Measurements from ENCODE around the gene MTNR1B. TPM values are rescaled to one million over a fixed set of nuclear protein-coding genes. Genes with fewer than 3 reads are reported as not detected.

The MTNR1B gene
- total RNA-seq, 1 donor from 2014 or later: 0.94 TPM

- peaks cover 8% of the 10 kb centered on the region for H3K36me3 Mint-ChIP-seq (ENCODE audit: unreplicated experiment)
- peak overlapping the region; percentile 84 for H3K27ac Mint-ChIP-seq (ENCODE audit: unreplicated experiment)
- TF ChIP-seq CTCF (IDR thresholded peaks at IDR 0.05): no peak
- no peak overlapping the region for H3K4me3 Mint-ChIP-seq (ENCODE audit: unreplicated experiment)
- DNase-seq (ENCODE audit: extremely low spot score, unreplicated experiment): no peak
- H3K9me3 Mint-ChIP-seq (ENCODE audit: unreplicated experiment): no peaks in the 10 kb centered on the region
- H3K27me3 Mint-ChIP-seq (ENCODE audit: unreplicated experiment): no peaks in the 10 kb centered on the region
- H3K4me1 Mint-ChIP-seq (ENCODE audit: unreplicated experiment): peaks cover 35% of the 10 kb centered on the region
Observed at GRCh38 chr11:93000511-93001476, 31.3 kb downstream of the MTNR1B start.

GRCh38 chr11:93001806-93002205, 32.4 kb downstream of the MTNR1B start:
- Mint-ChIP-seq H3K9me3 (ENCODE audit: unreplicated experiment) (no peaks in the 10 kb centered on the region), H3K27ac (ENCODE audit: unreplicated experiment) (peak overlapping the region; percentile 84), H3K4me3 (ENCODE audit: unreplicated experiment) (no peak overlapping the region), H3K36me3 (ENCODE audit: unreplicated experiment) (peaks cover 8% of the 10 kb centered on the region), H3K27me3 (ENCODE audit: unreplicated experiment) (no peaks in the 10 kb centered on the region), H3K4me1 (ENCODE audit: unreplicated experiment) (peaks cover 42% of the 10 kb centered on the region)
- DNase-seq (ENCODE audit: extremely low spot score, unreplicated experiment): no peak
- TF ChIP-seq CTCF (IDR thresholded peaks at IDR 0.05): no peak

- Mint-ChIP-seq H3K36me3 (ENCODE audit: unreplicated experiment) (peaks cover 8% of the 10 kb centered on the region), H3K27me3 (ENCODE audit: unreplicated experiment) (no peaks in the 10 kb centered on the region), H3K9me3 (ENCODE audit: unreplicated experiment) (no peaks in the 10 kb centered on the region), H3K4me3 (ENCODE audit: unreplicated experiment) (no peak overlapping the region), H3K4me1 (ENCODE audit: unreplicated experiment) (peaks cover 42% of the 10 kb centered on the region), H3K27ac (ENCODE audit: unreplicated experiment) (peak overlapping the region; percentile 34)
- DNase-seq (ENCODE audit: extremely low spot score, unreplicated experiment): no peak
- TF ChIP-seq CTCF (IDR thresholded peaks at IDR 0.05): no peak
Observed at GRCh38 chr11:93002380-93002779, 32.9 kb downstream of the MTNR1B start.

- H3K4me3 Mint-ChIP-seq (ENCODE audit: unreplicated experiment): peak overlapping the region; percentile 0
- H3K9me3 Mint-ChIP-seq (ENCODE audit: unreplicated experiment): peaks cover 3% of the 10 kb centered on the region
- peak overlapping the region; percentile 61 for H3K27ac Mint-ChIP-seq (ENCODE audit: unreplicated experiment)
Observed at GRCh38 chr11:93005239-93005638, 35.8 kb downstream of the MTNR1B start.

More at GRCh38 chr11:93005239-93005638, 35.8 kb downstream of the MTNR1B start:
- no peak for TF ChIP-seq CTCF (IDR thresholded peaks at IDR 0.05)
- peaks cover 9% of the 10 kb centered on the region for H3K36me3 Mint-ChIP-seq (ENCODE audit: unreplicated experiment)
- DNase-seq (ENCODE audit: extremely low spot score, unreplicated experiment): no peak
- H3K27me3 Mint-ChIP-seq (ENCODE audit: unreplicated experiment): no peaks in the 10 kb centered on the region
- H3K4me1 Mint-ChIP-seq (ENCODE audit: unreplicated experiment): peaks cover 58% of the 10 kb centered on the region
